Nephron (organoid): ENCODE measurements around the gene HOXB4.
A peak's percentile ranks its signal among the peaks of the same experiment; 100 is the strongest.

Experiments used
- H3K27ac Mint-ChIP-seq, 3 experiments: 2 replicates each; pipeline ENCODE4 v1.8.0; 2020; ENCODE audit warnings: mixed read lengths in 3 of 3, mild to moderate bottlenecking in 2 of 3, moderate library complexity in 1 of 3
- H3K27me3 Mint-ChIP-seq: 2 replicates; pipeline ENCODE4 v1.8.0; 2021; ENCODE audit warnings: low read depth, mild to moderate bottlenecking, moderate library complexity, mixed read lengths
- H3K36me3 Mint-ChIP-seq: 2 replicates; pipeline ENCODE4 v1.8.0; 2020; ENCODE audit warnings: low read depth, mixed read lengths
- H3K4me1 Mint-ChIP-seq: 2 replicates; pipeline ENCODE4 v1.8.0; 2020; ENCODE audit warnings: mixed read lengths
- H3K4me3 Mint-ChIP-seq, 3 experiments: 2 replicates each; pipeline ENCODE4 v1.8.0; 2020; ENCODE audit warnings: mild to moderate bottlenecking in 3 of 3, mixed read lengths in 3 of 3, moderate library complexity in 2 of 3
- H3K9me3 Mint-ChIP-seq: 2 replicates; pipeline ENCODE4 v1.8.0; 2020; ENCODE audit warnings: mixed read lengths
- TF ChIP-seq, protein P1 (sequence below), 3 experiments: fragments of 200-600 bp; sonication (generic); IDR thresholded peaks; one replicate each; pipeline ENCODE4 v1.5.0; 2021; ENCODE audit warnings: antibody characterized with exemption in 3 of 3; ENCODE audit not compliant: unreplicated experiment in 3 of 3

Gene HOXB4

DNA sequence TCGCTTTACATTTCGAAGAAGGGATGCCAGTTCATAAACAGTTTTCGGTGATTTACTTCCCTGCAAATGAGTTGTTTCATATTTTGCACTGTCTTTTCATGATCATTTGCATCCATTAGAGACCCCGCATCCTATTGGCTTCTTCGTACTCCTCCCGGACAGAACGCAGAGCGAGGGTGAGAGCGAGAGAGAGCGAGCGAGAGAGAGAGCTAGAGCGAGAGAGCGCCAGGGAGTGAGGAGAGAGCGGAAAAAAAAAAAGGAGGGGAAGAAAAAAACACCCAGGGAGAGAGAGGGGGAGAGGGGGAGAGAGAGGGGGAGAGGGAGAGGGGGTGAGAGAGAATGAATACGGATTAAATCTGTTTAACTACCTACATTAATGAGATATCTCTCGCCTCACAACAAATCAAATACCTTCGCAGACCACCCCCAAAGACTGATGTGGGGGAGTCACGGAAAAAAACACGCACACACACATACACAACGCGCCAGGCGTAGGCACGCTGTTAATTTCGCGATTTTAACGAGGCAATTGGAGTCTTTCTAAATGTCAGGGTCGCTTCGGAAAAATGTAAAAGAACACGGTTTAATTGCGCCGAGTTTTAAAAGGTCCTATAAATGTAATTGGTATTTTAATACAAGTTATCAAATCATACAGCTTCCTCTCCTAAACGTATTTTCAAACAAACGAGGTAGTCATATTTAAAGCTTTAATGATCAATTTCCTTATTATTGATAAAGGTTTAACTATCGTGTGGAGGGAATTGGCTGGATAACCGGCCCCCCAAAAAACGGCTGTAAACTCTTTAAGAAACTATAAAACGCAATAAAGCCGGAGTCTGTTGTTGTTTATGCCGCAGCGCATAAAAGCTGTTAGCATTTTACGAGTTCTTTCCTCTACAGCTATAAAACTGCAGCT lies 37.2 kb upstream of the HOXB4 start, which contains the start of gene HOXB8:
Gene HOXB8 (minus strand): TSS at position 246 of the 916 bp plus-strand sequence. CDS start 588 bp downstream, outside the sequence.
- H3K36me3 Mint-ChIP-seq: peaks cover 8% of the 10 kb centered on the region

DNA sequence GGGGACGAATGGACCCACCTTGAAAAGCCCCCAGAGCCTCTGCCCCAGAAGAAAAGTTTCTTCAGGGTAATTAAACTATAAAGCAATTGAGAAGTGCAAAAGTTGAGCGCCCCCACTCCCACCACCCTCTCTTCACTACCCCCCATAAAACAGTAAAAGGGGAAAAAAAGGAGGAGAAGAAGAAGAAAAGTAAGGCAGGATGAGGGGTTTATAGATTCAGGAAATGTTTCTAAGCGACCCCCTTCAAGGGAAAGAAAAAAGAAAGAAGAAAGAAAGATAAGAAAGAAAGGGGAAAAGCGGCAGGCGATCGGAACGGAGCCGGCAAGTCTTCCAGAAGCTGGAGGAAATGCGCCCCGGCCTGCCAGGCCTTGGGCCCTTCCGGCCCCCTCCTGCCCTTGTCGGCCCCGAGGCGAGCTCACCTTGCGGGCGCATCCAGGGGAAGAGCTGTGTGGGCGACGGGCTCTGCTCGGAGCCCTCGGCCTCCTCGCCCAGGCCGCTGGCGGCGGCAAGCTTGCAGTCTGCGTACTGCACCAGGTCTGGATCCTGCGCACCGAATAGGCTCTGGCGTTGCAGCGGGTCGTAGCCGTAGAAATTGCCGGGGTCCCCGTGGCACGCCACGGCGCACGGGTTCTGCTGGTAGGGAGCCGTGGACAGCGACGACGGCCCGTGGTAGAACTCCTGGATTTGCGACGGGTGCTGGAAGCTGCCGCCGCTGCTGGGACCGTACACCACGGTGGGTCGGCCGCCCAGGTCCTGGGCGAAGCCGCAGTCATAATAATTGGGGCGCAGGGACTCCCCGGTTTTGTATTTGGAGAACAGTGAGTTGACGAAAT lies 35.9 kb upstream of the HOXB4 start:
- TF ChIP-seq, protein P1, sequence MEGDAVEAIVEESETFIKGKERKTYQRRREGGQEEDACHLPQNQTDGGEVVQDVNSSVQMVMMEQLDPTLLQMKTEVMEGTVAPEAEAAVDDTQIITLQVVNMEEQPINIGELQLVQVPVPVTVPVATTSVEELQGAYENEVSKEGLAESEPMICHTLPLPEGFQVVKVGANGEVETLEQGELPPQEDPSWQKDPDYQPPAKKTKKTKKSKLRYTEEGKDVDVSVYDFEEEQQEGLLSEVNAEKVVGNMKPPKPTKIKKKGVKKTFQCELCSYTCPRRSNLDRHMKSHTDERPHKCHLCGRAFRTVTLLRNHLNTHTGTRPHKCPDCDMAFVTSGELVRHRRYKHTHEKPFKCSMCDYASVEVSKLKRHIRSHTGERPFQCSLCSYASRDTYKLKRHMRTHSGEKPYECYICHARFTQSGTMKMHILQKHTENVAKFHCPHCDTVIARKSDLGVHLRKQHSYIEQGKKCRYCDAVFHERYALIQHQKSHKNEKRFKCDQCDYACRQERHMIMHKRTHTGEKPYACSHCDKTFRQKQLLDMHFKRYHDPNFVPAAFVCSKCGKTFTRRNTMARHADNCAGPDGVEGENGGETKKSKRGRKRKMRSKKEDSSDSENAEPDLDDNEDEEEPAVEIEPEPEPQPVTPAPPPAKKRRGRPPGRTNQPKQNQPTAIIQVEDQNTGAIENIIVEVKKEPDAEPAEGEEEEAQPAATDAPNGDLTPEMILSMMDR (IDR thresholded peaks at IDR 0.05; ENCODE audit: unreplicated experiment in 3 of 3): no peak
- Mint-ChIP-seq H3K4me3 (peak overlapping the region; percentile 94 to 98 (median 96)), H3K9me3 (no peaks in the 10 kb centered on the region), H3K36me3 (peaks cover 8% of the 10 kb centered on the region), H3K4me1 (peaks cover 54% of the 10 kb centered on the region), H3K27ac (peak overlapping the region in 2 of 3 experiments; percentile 95 to 98), H3K27me3 (peaks cover 85% of the 10 kb centered on the region)

More for the DNA sequence above, 37.2 kb upstream of the HOXB4 start, which contains the start of gene HOXB8:
- Mint-ChIP-seq H3K27me3 (peaks cover 94% of the 10 kb centered on the region), H3K9me3 (no peaks in the 10 kb centered on the region), H3K4me1 (peaks cover 58% of the 10 kb centered on the region), H3K4me3 (peak within 1 kb of the TSS; percentile 94 to 98 (median 96)), H3K27ac (peak within 1 kb of the TSS in 2 of 3 experiments; percentile 87 to 98)
- TF ChIP-seq, protein P1 (IDR thresholded peaks at IDR 0.05; ENCODE audit: unreplicated experiment in 3 of 3): no peak

DNA sequence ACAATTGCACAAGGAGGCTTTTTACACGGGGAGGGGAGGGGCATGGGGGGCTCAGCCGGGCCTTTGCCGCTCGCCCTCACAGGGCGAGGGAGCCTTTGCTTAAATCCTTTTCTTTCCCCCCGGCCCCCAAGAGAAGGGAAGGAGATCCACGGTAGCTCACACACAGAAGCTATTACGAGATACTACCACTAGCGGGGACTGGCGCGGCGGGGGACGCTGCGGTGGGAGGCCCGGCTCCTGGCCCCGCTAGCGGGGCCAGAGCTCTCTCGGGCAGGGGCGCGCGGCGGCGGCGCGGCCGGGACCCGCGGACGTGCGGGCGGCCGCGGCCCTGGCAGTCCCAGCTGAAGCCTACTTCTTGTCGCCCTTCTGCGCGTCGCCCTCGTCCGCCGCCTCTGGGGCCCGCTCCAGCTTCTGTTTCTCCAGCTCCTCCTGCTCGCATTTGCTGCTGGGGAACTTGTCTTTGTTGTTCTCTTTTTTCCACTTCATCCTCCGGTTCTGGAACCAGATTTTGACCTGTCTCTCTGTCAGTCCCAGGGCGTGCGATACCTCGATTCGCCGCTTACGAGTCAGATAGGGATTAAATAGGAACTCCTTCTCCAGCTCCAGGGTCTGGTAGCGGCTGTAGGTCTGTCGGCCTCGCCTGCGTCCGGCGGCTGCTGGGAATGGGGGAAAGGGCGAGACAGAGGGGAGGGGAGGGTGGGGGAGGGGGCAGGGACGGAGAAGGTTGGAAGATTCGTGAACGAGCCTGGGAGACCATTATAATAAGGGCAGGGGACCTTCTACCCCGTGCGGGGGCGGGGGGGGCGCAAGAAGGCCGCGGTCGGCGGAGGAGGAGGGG lies 34.9 kb upstream of the HOXB4 start:
- H3K36me3 Mint-ChIP-seq: peaks cover 8% of the 10 kb centered on the region
- peaks cover 52% of the 10 kb centered on the region for H3K4me1 Mint-ChIP-seq
- peaks cover 81% of the 10 kb centered on the region for H3K27me3 Mint-ChIP-seq
- no peaks in the 10 kb centered on the region for H3K9me3 Mint-ChIP-seq
- peak overlapping the region in 2 of 3 experiments; percentile 96 to 98 for H3K27ac Mint-ChIP-seq
- TF ChIP-seq, protein P1 (IDR thresholded peaks at IDR 0.05; ENCODE audit: unreplicated experiment in 3 of 3): peak in 2 of 3 experiments; percentile 39 to 44
- peak overlapping the region; percentile 94 to 98 (median 96) for H3K4me3 Mint-ChIP-seq

DNA sequence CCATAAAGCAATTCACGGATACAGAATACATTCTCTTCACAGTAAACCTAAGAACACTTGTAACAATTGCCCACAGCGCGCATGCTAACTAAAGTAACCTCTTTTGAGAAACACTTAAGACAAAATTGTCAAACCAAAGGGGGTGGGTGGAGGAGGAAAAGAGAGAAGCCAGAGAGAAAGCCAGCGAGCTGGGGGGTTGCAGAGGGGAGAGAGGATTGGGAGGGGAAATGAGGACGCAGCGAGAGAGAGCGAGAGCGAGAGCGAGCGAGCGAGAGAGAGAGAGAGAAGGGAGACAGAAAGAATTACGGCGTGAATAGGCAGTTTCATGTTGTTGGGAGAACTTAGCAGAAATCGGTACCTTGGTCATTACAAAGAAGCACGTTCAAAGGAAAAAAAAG lies 34.3 kb upstream of the HOXB4 start:
- Mint-ChIP-seq H3K4me3 (peak overlapping the region; percentile 94 to 98 (median 94)), H3K9me3 (no peaks in the 10 kb centered on the region), H3K36me3 (peaks cover 12% of the 10 kb centered on the region), H3K27me3 (peaks cover 79% of the 10 kb centered on the region), H3K27ac (peak overlapping the region in 2 of 3 experiments; percentile 96 to 98), H3K4me1 (peaks cover 55% of the 10 kb centered on the region)
- TF ChIP-seq, protein P1 (IDR thresholded peaks at IDR 0.05; ENCODE audit: unreplicated experiment in 3 of 3): no peak
